ENCODE measurements around the gene JCAD. TPM values are rescaled to one million over a fixed set of nuclear protein-coding genes. Genes with fewer than 3 reads are reported as not detected.

JCAD gene
- total and polyA plus RNA-seq, 7 experiments from 2014 or later, result 0.44 to 0.56 TPM; not detected in 5

GRCh38 chr10:30074090-30074489 lies 14.7 kb upstream of the JCAD start:
- Mint-ChIP-seq H3K4me3 (no peak overlapping the region), H3K27ac (no peak overlapping the region), H3K36me3 (no peaks in the 10 kb centered on the region), H3K4me1 (no peaks in the 10 kb centered on the region), H3K27me3 (peaks cover 22 to 41% (median 40%) of the 10 kb centered on the region in 5 donors), H3K9me3 (peaks cover 0 to 4% (median 0%) of the 10 kb centered on the region in 11 donors)
- H3K4me3 ChIP-seq (ENCODE audit: low read length), result no peak overlapping the region
- no peaks in the 10 kb centered on the region for H3K36me3 ChIP-seq (ENCODE audit: control insufficient read depth in 2 of 3, insufficient read depth in 3 of 3, low read length in 3 of 3)
- ATAC-seq, result no peak
- no peak for DNase-seq
- no peaks in the 10 kb centered on the region for H3K27me3 ChIP-seq (ENCODE audit: control insufficient read depth in 2 of 2, insufficient read depth in 2 of 2, low read length in 2 of 2)
- ChIA-PET CTCF (interaction anchor here (0.8 kb wide), 1 partner anchor 11 kb away, joined by 5 read pairs; no protein-coding TSS in a partner anchor), POLR2A (no interaction called here)
- H3K9me3 ChIP-seq (ENCODE audit: control insufficient read depth in 2 of 3, low read length in 3 of 3), result no peaks in the 10 kb centered on the region
- intact Hi-C loops (cut with micrococcal nuclease), result no loop called here
- no peak overlapping the region for H3K27ac ChIP-seq (ENCODE audit: low read depth, low read length)
- H3K4me1 ChIP-seq (ENCODE audit: control insufficient read depth in 2 of 2, insufficient read depth in 2 of 2, low read length in 2 of 2), result no peaks in the 10 kb centered on the region

GRCh38 chr10:30073767-30074060 lies 14.3 kb upstream of the JCAD start:
- Histone ChIP-seq H3K4me3 (ENCODE audit: low read length) (no peak overlapping the region), H3K27me3 (ENCODE audit: control insufficient read depth in 2 of 2, insufficient read depth in 2 of 2, low read length in 2 of 2) (no peaks in the 10 kb centered on the region), H3K27ac (ENCODE audit: low read depth, low read length) (no peak overlapping the region), H3K9me3 (ENCODE audit: control insufficient read depth in 2 of 3, low read length in 3 of 3) (no peaks in the 10 kb centered on the region), H3K36me3 (ENCODE audit: control insufficient read depth in 2 of 3, insufficient read depth in 3 of 3, low read length in 3 of 3) (no peaks in the 10 kb centered on the region), H3K4me1 (ENCODE audit: control insufficient read depth in 2 of 2, insufficient read depth in 2 of 2, low read length in 2 of 2) (no peaks in the 10 kb centered on the region)
- intact Hi-C loops (cut with micrococcal nuclease), result no loop called here
- Mint-ChIP-seq H3K27ac (no peak overlapping the region), H3K27me3 (peaks cover 26 to 44% (median 40%) of the 10 kb centered on the region in 5 donors), H3K36me3 (peaks cover 0 to 3% (median 0%) of the 10 kb centered on the region in 5 donors), H3K4me3 (no peak overlapping the region), H3K4me1 (no peaks in the 10 kb centered on the region), H3K9me3 (peaks cover 0 to 4% (median 0%) of the 10 kb centered on the region in 11 donors)
- ATAC-seq, result no peak
- CTCF ChIA-PET, result interaction anchor here (0.8 kb wide), 1 partner anchor 11 kb away, joined by 5 read pairs; no protein-coding TSS in a partner anchor
- no peak for DNase-seq
- POLR2A ChIA-PET, result no interaction called here

- CTCF ChIA-PET, result interaction anchor here (0.8 kb wide), 1 partner anchor 12 kb away, joined by 5 read pairs; no protein-coding TSS in a partner anchor
- no peak overlapping the region for H3K27ac Mint-ChIP-seq
- POLR2A ChIA-PET, result no interaction called here
- ATAC-seq (no peak), DNase-seq (no peak)
- H3K27me3 Mint-ChIP-seq, result peaks cover 26 to 42% (median 37%) of the 10 kb centered on the region in 5 donors
- intact Hi-C loops (cut with micrococcal nuclease), result no loop called here
- Histone ChIP-seq H3K27me3 (ENCODE audit: control insufficient read depth in 2 of 2, insufficient read depth in 2 of 2, low read length in 2 of 2) (no peaks in the 10 kb centered on the region), H3K36me3 (ENCODE audit: control insufficient read depth in 2 of 3, insufficient read depth in 3 of 3, low read length in 3 of 3) (no peaks in the 10 kb centered on the region), H3K4me3 (ENCODE audit: low read length) (no peak overlapping the region), H3K9me3 (ENCODE audit: control insufficient read depth in 2 of 3, low read length in 3 of 3) (no peaks in the 10 kb centered on the region), H3K4me1 (ENCODE audit: control insufficient read depth in 2 of 2, insufficient read depth in 2 of 2, low read length in 2 of 2) (no peaks in the 10 kb centered on the region), H3K27ac (ENCODE audit: low read depth, low read length) (no peak overlapping the region)
- peaks cover 0 to 1% (median 0%) of the 10 kb centered on the region in 11 donors for H3K9me3 Mint-ChIP-seq
- H3K36me3 Mint-ChIP-seq, result peaks cover 0 to 4% (median 0%) of the 10 kb centered on the region in 5 donors
- H3K4me1 Mint-ChIP-seq, result no peaks in the 10 kb centered on the region
- H3K4me3 Mint-ChIP-seq, result no peak overlapping the region
Observed at GRCh38 chr10:30073045-30073766, 13.8 kb upstream of the JCAD start.

- Histone ChIP-seq H3K27ac (ENCODE audit: low read depth, low read length) (no peak overlapping the region), H3K9me3 (ENCODE audit: control insufficient read depth in 2 of 3, low read length in 3 of 3) (no peaks in the 10 kb centered on the region), H3K27me3 (ENCODE audit: control insufficient read depth in 2 of 2, insufficient read depth in 2 of 2, low read length in 2 of 2) (no peaks in the 10 kb centered on the region), H3K4me1 (ENCODE audit: control insufficient read depth in 2 of 2, insufficient read depth in 2 of 2, low read length in 2 of 2) (no peaks in the 10 kb centered on the region), H3K4me3 (ENCODE audit: low read length) (no peak overlapping the region), H3K36me3 (ENCODE audit: control insufficient read depth in 2 of 3, insufficient read depth in 3 of 3, low read length in 3 of 3) (no peaks in the 10 kb centered on the region)
- CTCF ChIA-PET, result no interaction called here
- peaks cover 0 to 1% (median 0%) of the 10 kb centered on the region in 11 donors for H3K9me3 Mint-ChIP-seq
- H3K27ac Mint-ChIP-seq, result no peak overlapping the region
- intact Hi-C loops (cut with micrococcal nuclease), result no loop called here
- H3K4me3 Mint-ChIP-seq, result no peak overlapping the region
- POLR2A ChIA-PET, result no interaction called here
- H3K27me3 Mint-ChIP-seq, result peaks cover 19 to 39% (median 27%) of the 10 kb centered on the region in 5 donors
- ATAC-seq (no peak), DNase-seq (no peak)
- H3K36me3 Mint-ChIP-seq, result peaks cover 0 to 4% (median 0%) of the 10 kb centered on the region in 5 donors
- no peaks in the 10 kb centered on the region for H3K4me1 Mint-ChIP-seq
Observed at GRCh38 chr10:30072068-30072467, 12.7 kb upstream of the JCAD start.

GRCh38 chr10:30070001-30070685 lies 10.8 kb upstream of the JCAD start:
- ChIA-PET POLR2A (interaction anchor here (1.2 kb wide), 1 partner anchor 20 kb away, joined by 3 read pairs; no protein-coding TSS in a partner anchor), CTCF (no interaction called here)
- Histone ChIP-seq H3K4me1 (ENCODE audit: control insufficient read depth in 2 of 2, insufficient read depth in 2 of 2, low read length in 2 of 2) (no peaks in the 10 kb centered on the region), H3K4me3 (ENCODE audit: low read length) (no peak overlapping the region), H3K36me3 (ENCODE audit: control insufficient read depth in 2 of 3, insufficient read depth in 3 of 3, low read length in 3 of 3) (no peaks in the 10 kb centered on the region), H3K9me3 (ENCODE audit: control insufficient read depth in 2 of 3, low read length in 3 of 3) (no peaks in the 10 kb centered on the region), H3K27ac (ENCODE audit: low read depth, low read length) (no peak overlapping the region), H3K27me3 (ENCODE audit: control insufficient read depth in 2 of 2, insufficient read depth in 2 of 2, low read length in 2 of 2) (no peaks in the 10 kb centered on the region)
- intact Hi-C loops (cut with micrococcal nuclease), result no loop called here
- H3K9me3 Mint-ChIP-seq, result peaks cover 0 to 1% (median 0%) of the 10 kb centered on the region in 11 donors
- no peak overlapping the region for H3K4me3 Mint-ChIP-seq
- peak overlapping the region in 1 of 9 donors; percentile 68 for H3K27ac Mint-ChIP-seq
- peaks cover 19 to 34% (median 21%) of the 10 kb centered on the region in 5 donors for H3K27me3 Mint-ChIP-seq
- ATAC-seq (no peak), DNase-seq (no peak)
- H3K36me3 Mint-ChIP-seq, result peaks cover 0 to 4% (median 0%) of the 10 kb centered on the region in 5 donors
- H3K4me1 Mint-ChIP-seq, result no peaks in the 10 kb centered on the region

- ChIA-PET CTCF (no interaction called here), POLR2A (no interaction called here)
- Histone ChIP-seq H3K4me3 (ENCODE audit: low read length) (no peak overlapping the region), H3K9me3 (ENCODE audit: control insufficient read depth in 2 of 3, low read length in 3 of 3) (no peaks in the 10 kb centered on the region), H3K27ac (ENCODE audit: low read depth, low read length) (no peak overlapping the region), H3K27me3 (ENCODE audit: control insufficient read depth in 2 of 2, insufficient read depth in 2 of 2, low read length in 2 of 2) (no peaks in the 10 kb centered on the region), H3K4me1 (ENCODE audit: control insufficient read depth in 2 of 2, insufficient read depth in 2 of 2, low read length in 2 of 2) (no peaks in the 10 kb centered on the region), H3K36me3 (ENCODE audit: control insufficient read depth in 2 of 3, insufficient read depth in 3 of 3, low read length in 3 of 3) (no peaks in the 10 kb centered on the region)
- Mint-ChIP-seq H3K9me3 (peaks cover 0 to 1% (median 0%) of the 10 kb centered on the region in 11 donors), H3K27ac (no peak overlapping the region), H3K4me3 (no peak overlapping the region), H3K36me3 (peaks cover 0 to 4% (median 0%) of the 10 kb centered on the region in 5 donors), H3K27me3 (peaks cover 22 to 36% (median 25%) of the 10 kb centered on the region in 5 donors), H3K4me1 (peaks cover 0 to 1% (median 0%) of the 10 kb centered on the region in 7 donors)
- intact Hi-C loops (cut with micrococcal nuclease), result no loop called here
- DNase-seq, result no peak
- no peak for ATAC-seq
Observed at GRCh38 chr10:30068492-30069223, 9.3 kb upstream of the JCAD start.
